Measurements from ENCODE around the gene PDE1C.

PDE1C gene

DNA sequence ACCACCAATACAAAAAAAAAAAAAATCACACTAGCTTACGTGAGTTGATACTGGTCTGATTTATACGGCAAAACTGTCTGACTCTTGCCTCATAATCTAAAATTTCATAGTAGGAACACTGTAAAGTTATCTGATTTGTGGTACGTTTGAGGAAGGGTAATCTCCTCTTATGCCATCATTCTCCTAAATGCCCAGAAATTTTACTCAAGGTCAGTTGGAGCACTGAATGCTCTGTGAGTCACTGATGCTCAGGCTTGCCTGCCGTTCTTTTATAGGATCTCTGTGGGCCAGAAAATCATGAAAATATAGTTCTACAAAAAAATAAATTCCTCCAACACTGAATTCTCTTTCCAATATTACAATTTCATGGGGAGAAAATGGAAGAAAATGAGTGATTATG lies 135.7 kb downstream of the PDE1C start:
- H3K4me1 Mint-ChIP-seq: peaks cover 6% of the 10 kb centered on the region
- peaks cover 18% of the 10 kb centered on the region for H3K27me3 Mint-ChIP-seq (ENCODE audit: low read depth, poor library complexity)
- H3K9me3 Mint-ChIP-seq: peaks cover 8% of the 10 kb centered on the region
- no peak for TF ChIP-seq CTCF (IDR thresholded peaks at IDR 0.05)
- H3K36me3 Mint-ChIP-seq (ENCODE audit: low read depth): no peaks in the 10 kb centered on the region
- DNase-seq: no peak
- no peak overlapping the region for H3K27ac Mint-ChIP-seq
- H3K4me3 Mint-ChIP-seq: no peak overlapping the region

DNA sequence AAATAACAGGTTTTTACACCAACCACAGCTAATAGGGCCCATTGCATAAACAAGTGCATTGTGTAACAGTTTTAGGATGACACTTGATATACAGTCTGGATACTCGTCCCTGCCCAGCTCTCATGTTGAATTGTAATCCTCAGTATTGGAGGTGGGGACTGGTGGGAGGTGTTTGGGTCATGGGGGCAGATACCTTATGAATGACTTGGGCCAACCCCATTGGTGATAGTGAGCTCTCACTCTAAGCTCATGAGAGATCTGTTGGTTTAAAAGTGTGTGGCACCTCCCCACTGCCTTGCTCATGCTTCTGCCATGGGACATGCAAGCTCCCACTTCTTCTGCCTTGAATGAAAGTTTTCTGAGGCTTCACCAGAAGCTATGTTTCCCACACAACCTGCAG lies 136.7 kb downstream of the PDE1C start:
- Mint-ChIP-seq H3K36me3 (ENCODE audit: low read depth) (no peaks in the 10 kb centered on the region), H3K27me3 (ENCODE audit: low read depth, poor library complexity) (peaks cover 23% of the 10 kb centered on the region), H3K27ac (no peak overlapping the region), H3K4me3 (no peak overlapping the region), H3K9me3 (peaks cover 16% of the 10 kb centered on the region), H3K4me1 (peaks cover 6% of the 10 kb centered on the region)
- DNase-seq: no peak
- TF ChIP-seq CTCF (IDR thresholded peaks at IDR 0.05): no peak

DNA sequence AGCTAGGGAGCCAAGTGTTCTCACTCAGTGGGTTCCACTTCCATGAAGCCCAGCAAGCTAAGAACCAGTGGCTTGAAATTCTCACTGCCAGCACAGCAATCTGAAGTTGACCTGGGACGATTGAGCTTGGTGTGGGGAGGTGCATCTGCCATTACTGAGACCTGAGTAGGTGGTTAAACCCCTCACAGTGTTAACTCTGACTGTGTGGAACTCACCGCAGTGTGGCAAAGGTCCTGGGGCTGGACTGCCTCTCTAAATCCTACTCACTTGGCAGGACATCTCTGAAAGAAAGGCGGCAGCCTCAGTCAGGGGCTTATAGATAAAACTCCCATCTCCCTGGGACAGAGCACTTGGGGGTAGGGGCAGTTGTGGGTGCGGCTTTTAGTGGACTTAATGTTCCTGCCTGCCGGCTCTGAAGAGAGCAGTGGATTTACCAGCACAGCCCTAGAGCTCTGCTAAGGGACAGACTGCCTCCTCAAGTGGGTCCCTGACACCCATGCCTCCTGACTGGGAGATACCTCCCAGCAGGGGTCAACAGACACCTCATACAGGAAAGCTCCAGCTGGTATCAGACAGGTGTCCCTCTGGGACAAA lies 143.1 kb downstream of the PDE1C start:
- Mint-ChIP-seq H3K36me3 (ENCODE audit: low read depth) (no peaks in the 10 kb centered on the region), H3K4me1 (no peaks in the 10 kb centered on the region), H3K27ac (no peak overlapping the region), H3K9me3 (peaks cover 22% of the 10 kb centered on the region), H3K27me3 (ENCODE audit: low read depth, poor library complexity) (peaks cover 24% of the 10 kb centered on the region), H3K4me3 (no peak overlapping the region)
- no peak for TF ChIP-seq CTCF (IDR thresholded peaks at IDR 0.05)
- no peak for DNase-seq

- DNase-seq: no peak
- H3K27me3 Mint-ChIP-seq (ENCODE audit: low read depth, poor library complexity): peaks cover 26% of the 10 kb centered on the region
- no peak for TF ChIP-seq CTCF (IDR thresholded peaks at IDR 0.05)
- H3K9me3 Mint-ChIP-seq: peaks cover 22% of the 10 kb centered on the region
- no peak overlapping the region for H3K27ac Mint-ChIP-seq
- H3K4me1 Mint-ChIP-seq: no peaks in the 10 kb centered on the region
- no peaks in the 10 kb centered on the region for H3K36me3 Mint-ChIP-seq (ENCODE audit: low read depth)
- H3K4me3 Mint-ChIP-seq: no peak overlapping the region
These were observed 144.3 kb downstream of the PDE1C start for GRCh38 chr7:31925753-31926454.

- no peak for TF ChIP-seq CTCF (IDR thresholded peaks at IDR 0.05)
- H3K27ac Mint-ChIP-seq: no peak overlapping the region
- peaks cover 23% of the 10 kb centered on the region for H3K27me3 Mint-ChIP-seq (ENCODE audit: low read depth, poor library complexity)
- H3K4me3 Mint-ChIP-seq: no peak overlapping the region
- no peak for DNase-seq
- H3K36me3 Mint-ChIP-seq (ENCODE audit: low read depth): no peaks in the 10 kb centered on the region
- H3K9me3 Mint-ChIP-seq: peaks cover 11% of the 10 kb centered on the region
- no peaks in the 10 kb centered on the region for H3K4me1 Mint-ChIP-seq
These were observed 146.0 kb downstream of the PDE1C start for GRCh38 chr7:31924251-31924650.

- TF ChIP-seq CTCF (IDR thresholded peaks at IDR 0.05): no peak
- Mint-ChIP-seq H3K27ac (no peak overlapping the region), H3K9me3 (peaks cover 1% of the 10 kb centered on the region), H3K4me1 (no peaks in the 10 kb centered on the region), H3K4me3 (no peak overlapping the region), H3K27me3 (ENCODE audit: low read depth, poor library complexity) (peaks cover 17% of the 10 kb centered on the region), H3K36me3 (ENCODE audit: low read depth) (no peaks in the 10 kb centered on the region)
- DNase-seq: no peak
These were observed 147.4 kb downstream of the PDE1C start for GRCh38 chr7:31922848-31923247.
